ENCODE results near the gene AP2M1. TPM values are rescaled to one million over a fixed set of nuclear protein-coding genes. Genes with fewer than 3 reads are reported as not detected.

Gene AP2M1
- total and polyA plus RNA-seq, 10 of the 15 experiments (the other 5 are each of a cell fraction or from before 2014, with no cell fraction given), result 65.6 to 356 (median 161) TPM

DNA sequence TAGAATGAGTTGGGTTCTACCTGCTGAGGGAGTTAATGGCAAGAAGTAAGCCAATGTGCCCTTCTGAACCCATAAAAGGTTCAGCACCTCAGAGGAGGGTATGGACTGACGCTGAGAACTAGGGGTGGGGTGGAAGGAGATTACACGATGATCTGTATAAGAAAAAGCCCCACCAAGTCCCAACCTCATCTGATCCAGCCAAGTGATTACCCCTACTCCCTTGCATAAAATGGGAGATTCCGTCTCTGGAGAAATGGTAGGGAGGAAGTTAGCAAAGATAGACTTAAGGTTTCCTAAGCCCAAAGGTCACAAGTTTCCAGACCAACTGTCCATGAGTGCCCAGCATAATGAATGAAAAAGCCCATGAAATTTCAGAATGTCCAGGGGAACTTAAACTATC, 26.6 kb upstream of the AP2M1 start:
- Histone ChIP-seq H3K9ac (ENCODE audit: control insufficient read depth, insufficient read depth, low read length) (no peak overlapping the region), H3K36me3 (ENCODE audit: control insufficient read depth in 2 of 2, insufficient read depth in 2 of 2, low read length in 1 of 2) (peaks cover 15 to 16% of the 10 kb centered on the region in 2 experiments), H4K20me1 (ENCODE audit: control insufficient read depth, insufficient read depth) (no peaks in the 10 kb centered on the region), H2AFZ (ENCODE audit: control insufficient read depth, low read depth, low read length) (no peak overlapping the region), H3K27ac (ENCODE audit: control insufficient read depth, insufficient read depth) (no peak overlapping the region), H3K79me2 (ENCODE audit: control insufficient read depth, insufficient read depth, low read length) (no peaks in the 10 kb centered on the region), H3K4me3 (no peak overlapping the region), H3K4me1 (ENCODE audit: control insufficient read depth, insufficient read depth, low read length) (no peaks in the 10 kb centered on the region; the same call in 1 of the 2 replicates), H3K27me3 (replicated peaks in 1 of 2; ENCODE audit: control insufficient read depth in 2 of 2, insufficient read depth in 2 of 2, low read length in 1 of 2) (no peaks in the 10 kb centered on the region), H3K9me3 (replicated peaks; ENCODE audit: control insufficient read depth, insufficient read depth, low read length) (no peaks in the 10 kb centered on the region), H3K4me2 (ENCODE audit: control insufficient read depth, insufficient read depth) (no peak overlapping the region)
- in situ Hi-C loops (cut with MboI), result no loop called here
- POLR2A ChIA-PET, result no interaction called here
- CTCF ChIA-PET, result interaction anchor here (0.6 to 1.0 kb wide), 3 partner anchors 73 to 352 kb away, joined by 3 to 5 read pairs (median 3); no protein-coding TSS in a partner anchor
- intact Hi-C loops (cut with micrococcal nuclease; ENCODE audit: unreplicated experiment), result no loop called here
- SMC1A ChIA-PET (ENCODE audit: uncharacterized antibody, unreplicated experiment), result no interaction called here
- DNase-seq (ENCODE audit: low read depth, low spot score), result no peak
- no peak for FAIRE-seq
- no peak for ATAC-seq
- TF ChIP-seq STAT1 (conservative IDR thresholded peaks at IDR 0.05), result no peak
- no peak for TF ChIP-seq NRF1 (conservative IDR thresholded peaks at IDR 0.05; ENCODE audit: low read depth, low read length)
- TF ChIP-seq POU2F2 (IDR thresholded peaks at IDR 0.05; ENCODE audit: borderline replicate concordance, low read depth, low read length), result no peak
- TF ChIP-seq SUZ12 (IDR thresholded peaks at IDR 0.05; ENCODE audit: unreplicated experiment), result no peak
- TF ChIP-seq ZNF217 (IDR thresholded peaks at IDR 0.05), result no peak
- WGBS (ENCODE audit: insufficient coverage, insufficient replicate concordance, low lambda C conversion rate, missing lambda C conversion rate), result 91% methylated on average over 3 of the region's 3 CpGs
- BruUV-seq (replicated peaks), result no TSS peak
- RAD21 ChIA-PET (ENCODE audit: unreplicated experiment), result no interaction called here

DNA sequence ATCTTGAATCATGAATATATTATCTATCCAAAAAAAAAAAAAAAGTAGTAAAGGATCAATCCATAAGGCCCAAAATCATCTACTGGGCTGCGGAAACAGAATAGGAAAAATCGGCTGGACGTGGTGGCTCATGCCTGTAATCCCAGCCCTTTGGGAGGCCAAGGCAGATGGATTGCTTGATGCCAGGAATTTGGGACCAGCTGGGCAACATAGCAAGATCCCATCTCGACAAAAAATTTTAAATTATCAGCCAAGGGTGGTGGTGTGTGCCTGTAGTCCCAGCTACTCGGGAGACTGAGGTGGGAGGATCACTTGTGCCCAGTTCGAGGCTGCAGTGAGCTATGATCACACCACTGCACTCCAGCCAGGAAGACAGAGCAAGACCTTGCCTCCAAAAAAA, 25.5 kb upstream of the AP2M1 start:
- H3K4me2 ChIP-seq (ENCODE audit: control insufficient read depth, insufficient read depth), result no peak overlapping the region
- H2AFZ ChIP-seq (ENCODE audit: control insufficient read depth, low read depth, low read length), result no peak overlapping the region
- H3K9ac ChIP-seq (ENCODE audit: control insufficient read depth, insufficient read depth, low read length), result no peak overlapping the region
- no TSS peak for BruUV-seq (replicated peaks)
- in situ Hi-C loops (cut with MboI), result no loop called here
- no peaks in the 10 kb centered on the region for H3K27me3 ChIP-seq (replicated peaks in 1 of 2; ENCODE audit: control insufficient read depth in 2 of 2, insufficient read depth in 2 of 2, low read length in 1 of 2)
- TF ChIP-seq SREBF1 (IDR thresholded peaks at IDR 0.05; ENCODE audit: low read length), result no peak
- TF ChIP-seq SMAD5 (IDR thresholded peaks at IDR 0.05; ENCODE audit: low read depth), result no peak
- TF ChIP-seq NBN (IDR thresholded peaks at IDR 0.05), result no peak
- TF ChIP-seq PAX8 (IDR thresholded peaks at IDR 0.05), result no peak
- no peak for TF ChIP-seq FOXK2 (IDR thresholded peaks at IDR 0.05)
- TF ChIP-seq, protein P1, sequence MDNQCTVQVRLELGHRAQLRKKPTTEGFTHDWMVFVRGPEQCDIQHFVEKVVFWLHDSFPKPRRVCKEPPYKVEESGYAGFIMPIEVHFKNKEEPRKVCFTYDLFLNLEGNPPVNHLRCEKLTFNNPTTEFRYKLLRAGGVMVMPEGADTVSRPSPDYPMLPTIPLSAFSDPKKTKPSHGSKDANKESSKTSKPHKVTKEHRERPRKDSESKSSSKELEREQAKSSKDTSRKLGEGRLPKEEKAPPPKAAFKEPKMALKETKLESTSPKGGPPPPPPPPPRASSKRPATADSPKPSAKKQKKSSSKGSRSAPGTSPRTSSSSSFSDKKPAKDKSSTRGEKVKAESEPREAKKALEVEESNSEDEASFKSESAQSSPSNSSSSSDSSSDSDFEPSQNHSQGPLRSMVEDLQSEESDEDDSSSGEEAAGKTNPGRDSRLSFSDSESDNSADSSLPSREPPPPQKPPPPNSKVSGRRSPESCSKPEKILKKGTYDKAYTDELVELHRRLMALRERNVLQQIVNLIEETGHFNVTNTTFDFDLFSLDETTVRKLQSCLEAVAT (IDR thresholded peaks at IDR 0.05), result no peak
- TF ChIP-seq, protein P2, sequence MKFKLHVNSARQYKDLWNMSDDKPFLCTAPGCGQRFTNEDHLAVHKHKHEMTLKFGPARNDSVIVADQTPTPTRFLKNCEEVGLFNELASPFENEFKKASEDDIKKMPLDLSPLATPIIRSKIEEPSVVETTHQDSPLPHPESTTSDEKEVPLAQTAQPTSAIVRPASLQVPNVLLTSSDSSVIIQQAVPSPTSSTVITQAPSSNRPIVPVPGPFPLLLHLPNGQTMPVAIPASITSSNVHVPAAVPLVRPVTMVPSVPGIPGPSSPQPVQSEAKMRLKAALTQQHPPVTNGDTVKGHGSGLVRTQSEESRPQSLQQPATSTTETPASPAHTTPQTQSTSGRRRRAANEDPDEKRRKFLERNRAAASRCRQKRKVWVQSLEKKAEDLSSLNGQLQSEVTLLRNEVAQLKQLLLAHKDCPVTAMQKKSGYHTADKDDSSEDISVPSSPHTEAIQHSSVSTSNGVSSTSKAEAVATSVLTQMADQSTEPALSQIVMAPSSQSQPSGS (IDR thresholded peaks at IDR 0.05; ENCODE audit: low read length), result no peak
- TF ChIP-seq, protein P3, sequence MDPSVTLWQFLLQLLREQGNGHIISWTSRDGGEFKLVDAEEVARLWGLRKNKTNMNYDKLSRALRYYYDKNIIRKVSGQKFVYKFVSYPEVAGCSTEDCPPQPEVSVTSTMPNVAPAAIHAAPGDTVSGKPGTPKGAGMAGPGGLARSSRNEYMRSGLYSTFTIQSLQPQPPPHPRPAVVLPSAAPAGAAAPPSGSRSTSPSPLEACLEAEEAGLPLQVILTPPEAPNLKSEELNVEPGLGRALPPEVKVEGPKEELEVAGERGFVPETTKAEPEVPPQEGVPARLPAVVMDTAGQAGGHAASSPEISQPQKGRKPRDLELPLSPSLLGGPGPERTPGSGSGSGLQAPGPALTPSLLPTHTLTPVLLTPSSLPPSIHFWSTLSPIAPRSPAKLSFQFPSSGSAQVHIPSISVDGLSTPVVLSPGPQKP (IDR thresholded peaks at IDR 0.05; ENCODE audit: low read depth, low read length), result no peak
- H3K4me3 ChIP-seq, result no peak overlapping the region
- H4K20me1 ChIP-seq (ENCODE audit: control insufficient read depth, insufficient read depth), result no peaks in the 10 kb centered on the region
- intact Hi-C loops (cut with micrococcal nuclease; ENCODE audit: unreplicated experiment), result no loop called here
- no peak for DNase-seq (ENCODE audit: low read depth, low spot score)
- WGBS (ENCODE audit: insufficient coverage, insufficient replicate concordance, low lambda C conversion rate, missing lambda C conversion rate), result 74% methylated on average over 6 of the region's 6 CpGs
- H3K9me3 ChIP-seq (replicated peaks; ENCODE audit: control insufficient read depth, insufficient read depth, low read length), result no peaks in the 10 kb centered on the region
- peaks cover 7 to 11% of the 10 kb centered on the region in 2 experiments for H3K36me3 ChIP-seq (ENCODE audit: control insufficient read depth in 2 of 2, insufficient read depth in 2 of 2, low read length in 1 of 2)
- CTCF ChIA-PET, result interaction anchor here (0.7 to 1.0 kb wide), 3 partner anchors 20 to 254 kb away, joined by 3 read pairs; no protein-coding TSS in a partner anchor
- POLR2A ChIA-PET, result no interaction called here
- ATAC-seq, result no peak
- no peak overlapping the region for H3K27ac ChIP-seq (ENCODE audit: control insufficient read depth, insufficient read depth)
- no peak for FAIRE-seq
- no peaks in the 10 kb centered on the region; the same call in 1 of the 2 replicates for H3K4me1 ChIP-seq (ENCODE audit: control insufficient read depth, insufficient read depth, low read length)
- RAD21 ChIA-PET (ENCODE audit: unreplicated experiment), result interaction anchor here (0.6 kb wide), 1 partner anchor 133 kb away, joined by 3 read pairs; no protein-coding TSS in a partner anchor
- no peaks in the 10 kb centered on the region for H3K79me2 ChIP-seq (ENCODE audit: control insufficient read depth, insufficient read depth, low read length)
- SMC1A ChIA-PET (ENCODE audit: uncharacterized antibody, unreplicated experiment), result interaction anchor here (0.6 to 1.6 kb wide), 3 partner anchors 10 to 309 kb away, joined by 3 to 4 read pairs (median 3); no protein-coding TSS in a partner anchor

All from GM12878 (cell line).